A549 (cell line): ENCODE measurements around the gene DLG2. TPM values are rescaled to one million over a fixed set of nuclear protein-coding genes. Genes with fewer than 3 reads are reported as not detected.

Source experiments
- ATAC-seq, 2 experiments: fragments of 200-7000 bp in 1 of 2; fragments of >200 bp in 1 of 2; cut with Nextera tagmentation in 1 of 2; cut with Tn5 transposase in 1 of 2; 3 replicates each; pipeline versions ENCODE4 v1.8.0 to v1.9.1; 2018 to 2020; ENCODE audit warnings: mild to moderate bottlenecking in 1 of 2, moderate library complexity in 1 of 2
- CTCF ChIA-PET: fragments of 300-600 bp; sonication (Branson Sonifier 250); formaldehyde crosslinking; extraction: SDS; loops from one replicate; lab custom pipeline; 2021; ENCODE audit warnings: antibody characterized with exemption, inconsistent platforms; lab: Yijun Ruan, JAX
- POLR2A ChIA-PET: fragments of 350-600 bp; formaldehyde crosslinking; extraction: SDS; loops from one replicate; lab custom pipeline; 2021; ENCODE audit warnings: antibody characterized with exemption, inconsistent platforms; lab: Yijun Ruan, JAX
- DNase-seq, 2 experiments: peaks; one replicate each; pipeline versions ENCODE4 v3.0.0 to v3.0.0-alpha.2; 2011 to 2016; ENCODE audit warnings: low read depth in 1 of 2, low spot score in 1 of 2
- FAIRE-seq: peaks from 2 replicates; lab custom pipeline; 2011; peaks lifted over from hg19 to GRCh38; lab: Jason Lieb, UNC
- H3K27ac ChIP-seq, 2 experiments: fragments of >200 bp; sonication (Bioruptor Twin); formaldehyde crosslinking; 3 replicates each; pipeline ENCODE4 v1.5.1; 2016 to 2017
- H3K4me1 ChIP-seq: fragments of >200 bp; sonication (Bioruptor Twin); formaldehyde crosslinking; 3 replicates; pipeline ENCODE4 v1.6.1; 2016
- H3K4me2 ChIP-seq: fragments of >200 bp; sonication (Bioruptor Twin); formaldehyde crosslinking; 3 replicates; pipeline ENCODE4 v1.6.1; 2016
- H3K4me3 ChIP-seq: fragments of >200 bp; sonication (Bioruptor Twin); formaldehyde crosslinking; 3 replicates; pipeline ENCODE4 v1.5.1; 2016
- H3K9me3 ChIP-seq: fragments of >200 bp; sonication (Bioruptor Twin); formaldehyde crosslinking; 3 replicates; pipeline ENCODE4 v1.6.1; 2016
- ATOH8 ChIP-seq: fragments of 250-450 bp; sonication (Bioruptor Pico); IDR thresholded peaks from 2 replicates; pipeline ENCODE4 v1.5.0; 2020; ENCODE audit warnings: low read depth, mild to moderate bottlenecking, moderate library complexity
- CBX2 ChIP-seq: fragments of 200-600 bp; sonication (generic); IDR thresholded peaks from 2 replicates; pipeline ENCODE4 v1.6.1; 2016; ENCODE audit warnings: low read depth, mild to moderate bottlenecking, borderline replicate concordance
- CBX8 ChIP-seq: fragments of 200-600 bp; sonication (generic); IDR thresholded peaks from 2 replicates; pipeline ENCODE4 v1.6.1; 2016
- ELK1 ChIP-seq: fragments of 150-350 bp; IDR thresholded peaks from 2 replicates; pipeline ENCODE4 v1.6.1; 2014; ENCODE audit warnings: low read depth, mild to moderate bottlenecking, low read length
- HDAC2 ChIP-seq: fragments of 200-600 bp; sonication (generic); IDR thresholded peaks from 2 replicates; pipeline ENCODE4 v1.6.1; 2016
- HEYL ChIP-seq: fragments of 250-450 bp; sonication (Bioruptor Pico); IDR thresholded peaks from 2 replicates; pipeline ENCODE4 v1.8.0; 2021; ENCODE audit warnings: mild to moderate bottlenecking, moderate library complexity
- HOXA7 ChIP-seq: fragments of 250-450 bp; sonication (Bioruptor Pico); IDR thresholded peaks from 2 replicates; pipeline ENCODE4 v1.5.0; 2020; ENCODE audit warnings: mild to moderate bottlenecking, moderate library complexity
- HOXB5 ChIP-seq: fragments of 250-450 bp; sonication (Bioruptor Pico); IDR thresholded peaks from 2 replicates; pipeline ENCODE4 v1.5.0; 2020; ENCODE audit warnings: mild to moderate bottlenecking, moderate library complexity
- JUNB ChIP-seq: fragments of >200 bp; sonication (Bioruptor Twin); formaldehyde crosslinking; IDR thresholded peaks from 2 replicates; pipeline ENCODE4 v1.6.1; 2016
- MAFK ChIP-seq: fragments of 450-650 bp; IDR thresholded peaks from 2 replicates; pipeline ENCODE4 v1.6.1; 2014; ENCODE audit not compliant: partially characterized antibody
- MAZ ChIP-seq: fragments of 150-350 bp; IDR thresholded peaks from 2 replicates; pipeline ENCODE4 v1.6.1; 2014; ENCODE audit warnings: antibody characterized with exemption, low read depth, low read length, borderline replicate concordance
- MYC ChIP-seq: IDR thresholded peaks from 2 replicates; pipeline ENCODE4 v1.6.1; 2012; ENCODE audit warnings: mild to moderate bottlenecking, inconsistent platforms, low read length, improper control_type of control experiment, borderline replicate concordance
- NFE2L2 ChIP-seq: fragments of 150-350 bp; conservative IDR thresholded peaks from 2 replicates; pipeline ENCODE4 v1.6.1; 2014; ENCODE audit warnings: low read length
- SMC3 ChIP-seq: fragments of >200 bp; sonication (Bioruptor Twin); formaldehyde crosslinking; IDR thresholded peaks from 3 replicates; pipeline ENCODE4 v1.6.1; 2018; ENCODE audit warnings: inconsistent platforms
- SREBF2 ChIP-seq: fragments of 450-650 bp; IDR thresholded peaks from 2 replicates; pipeline ENCODE4 v1.6.1; 2014; ENCODE audit warnings: mild to moderate bottlenecking, moderate library complexity
- ZC3H11A ChIP-seq: fragments of 450-650 bp; IDR thresholded peaks from 2 replicates; pipeline ENCODE4 v1.6.1; 2014; ENCODE audit warnings: antibody characterized with exemption, mild to moderate bottlenecking
- ZSCAN20 ChIP-seq: fragments of 250-450 bp; sonication (Bioruptor Pico); IDR thresholded peaks from 2 replicates; pipeline ENCODE4 v1.8.0; 2022; ENCODE audit warnings: mild to moderate bottlenecking, moderate library complexity
- WGBS: methylation state at CpG from one replicate; pipeline ENCODE4 v1.1.6; 2017; ENCODE audit errors: missing lambda C conversion rate; 5-methylcytosine and 5-hydroxymethylcytosine counted together
- polyA plus RNA-seq, 4 experiments: library from polyadenylated mRNA; depleted of rRNA in 3 of 4; stranded (reverse); fragments of >200 nt; fragmentation: RNase III in 1 of 4; extraction: RNeasy Plus Mini Kit Qiagen cat#74134 plus additional on column Dnase treatment in 1 of 4; gene quantifications; 2 replicates in 3 of 4; 3 replicates in 1 of 4; pipeline ENCODE4 v1.2.3, GENCODE V29; 2011 to 2017
- TF ChIP-seq, protein P1 (sequence below): fragments of >200 bp; sonication (Bioruptor Twin); formaldehyde crosslinking; IDR thresholded peaks from 3 replicates; pipeline ENCODE4 v1.6.1; 2016
- TF ChIP-seq, protein P2 (sequence below): IDR thresholded peaks from 2 replicates; pipeline ENCODE4 v1.6.1; 2012; ENCODE audit warnings: low read depth, borderline replicate concordance
- TF ChIP-seq, protein P3 (sequence below): fragments of >200 bp; sonication (Bioruptor Twin); formaldehyde crosslinking; IDR thresholded peaks from 2 replicates; pipeline ENCODE4 v1.6.1; 2016
- TF ChIP-seq, protein P4 (sequence below): fragments of 250-450 bp; sonication (Bioruptor Pico); IDR thresholded peaks from 2 replicates; pipeline ENCODE4 v1.5.0; 2021; ENCODE audit warnings: mild to moderate bottlenecking, moderate library complexity, borderline replicate concordance
- TF ChIP-seq, protein P5 (sequence below): IDR thresholded peaks from 2 replicates; pipeline ENCODE4 v1.6.1; 2012

DLG2 gene
- polyA plus RNA-seq, 2 of the 4 experiments (the other 2 are of a cell fraction): 0.26 to 0.79 TPM

DNA sequence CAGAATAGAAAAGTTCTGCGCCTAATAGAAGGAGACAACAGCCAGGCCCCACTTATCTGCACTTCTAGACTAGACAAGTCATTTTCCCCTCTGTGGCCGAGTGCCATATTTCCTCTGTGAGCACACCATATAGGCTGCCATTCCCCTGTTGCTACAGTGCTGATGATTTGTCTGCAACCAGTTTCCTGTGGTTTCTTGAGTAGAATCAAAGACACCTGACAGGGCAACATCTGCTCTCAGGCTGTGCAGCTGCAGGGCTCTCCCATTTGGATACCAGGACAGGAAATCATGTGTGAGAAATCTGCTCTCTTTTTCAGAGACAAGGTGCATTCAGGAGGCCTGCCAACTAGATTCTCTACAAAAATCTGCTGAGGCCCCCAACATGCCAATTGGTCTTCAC, 879.3 kb downstream of the DLG2 start:
- Histone ChIP-seq H3K4me1 (no peaks in the 10 kb centered on the region), H3K4me3 (no peak overlapping the region), H3K9me3 (no peaks in the 10 kb centered on the region), H3K4me2 (no peak overlapping the region), H3K27ac (no peak overlapping the region)
- POLR2A ChIA-PET: no interaction called here
- FAIRE-seq: no peak
- no peak for DNase-seq
- 11% methylated on average over 2 of the region's 2 CpGs for WGBS
- no peak for TF ChIP-seq MAFK
- CTCF ChIA-PET: no interaction called here
- ATAC-seq: no peak

GRCh38 chr11:84740050-84740449, 887.1 kb downstream of the DLG2 start:
- H3K4me2 ChIP-seq: no peak overlapping the region
- DNase-seq (no peak), ATAC-seq (no peak), FAIRE-seq (no peak)
- no peak for TF ChIP-seq HOXA7 (CRISPR knock-in tag)
- TF ChIP-seq MAZ: no peak
- TF ChIP-seq SMC3: no peak
- TF ChIP-seq NFE2L2: no peak
- TF ChIP-seq, protein P1, sequence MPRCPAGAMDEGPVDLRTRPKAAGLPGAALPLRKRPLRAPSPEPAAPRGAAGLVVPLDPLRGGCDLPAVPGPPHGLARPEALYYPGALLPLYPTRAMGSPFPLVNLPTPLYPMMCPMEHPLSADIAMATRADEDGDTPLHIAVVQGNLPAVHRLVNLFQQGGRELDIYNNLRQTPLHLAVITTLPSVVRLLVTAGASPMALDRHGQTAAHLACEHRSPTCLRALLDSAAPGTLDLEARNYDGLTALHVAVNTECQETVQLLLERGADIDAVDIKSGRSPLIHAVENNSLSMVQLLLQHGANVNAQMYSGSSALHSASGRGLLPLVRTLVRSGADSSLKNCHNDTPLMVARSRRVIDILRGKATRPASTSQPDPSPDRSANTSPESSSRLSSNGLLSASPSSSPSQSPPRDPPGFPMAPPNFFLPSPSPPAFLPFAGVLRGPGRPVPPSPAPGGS: no peak
- 5% methylated on average over 1 of the region's 1 CpG for WGBS
- ChIA-PET POLR2A (no interaction called here), CTCF (no interaction called here)
- no peak overlapping the region for H3K4me3 ChIP-seq
- H3K4me1 ChIP-seq: no peaks in the 10 kb centered on the region
- H3K27ac ChIP-seq: no peak overlapping the region
- no peaks in the 10 kb centered on the region for H3K9me3 ChIP-seq

DNA sequence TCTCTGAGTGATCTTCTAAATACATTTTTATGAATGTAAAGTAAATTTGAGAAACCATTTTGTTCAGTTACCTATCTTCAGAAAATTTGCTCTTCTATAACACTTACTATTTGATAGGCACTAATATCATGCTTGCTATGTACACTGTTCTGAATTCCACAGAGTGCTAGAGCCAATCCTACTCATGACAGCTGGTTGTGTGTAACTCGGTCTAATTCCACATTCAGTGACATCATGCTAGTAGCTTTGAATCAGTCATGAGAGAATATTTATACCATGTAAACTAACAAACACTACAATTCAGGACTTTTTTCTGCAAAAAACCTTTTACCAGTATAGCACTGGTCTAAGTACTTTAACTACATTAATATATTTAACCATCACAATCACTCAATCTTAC, 902.9 kb downstream of the DLG2 start:
- no peaks in the 10 kb centered on the region for H3K4me1 ChIP-seq
- H3K4me2 ChIP-seq: no peak overlapping the region
- WGBS: 0% methylated on average over 1 of the region's 1 CpG
- H3K9me3 ChIP-seq: no peaks in the 10 kb centered on the region
- POLR2A ChIA-PET: no interaction called here
- FAIRE-seq: no peak
- TF ChIP-seq ZSCAN20 (no peak), ATOH8 (no peak), HOXA7 (CRISPR knock-in tag) (no peak), MYC (no peak), CBX8 (no peak), SREBF2 (no peak), HDAC2 (no peak), ZC3H11A (no peak), SMC3 (no peak), ELK1 (no peak), JUNB (no peak), MAFK (no peak), HOXB5 (no peak), CBX2 (no peak), HEYL (CRISPR knock-in tag) (no peak)
- TF ChIP-seq, protein P2, sequence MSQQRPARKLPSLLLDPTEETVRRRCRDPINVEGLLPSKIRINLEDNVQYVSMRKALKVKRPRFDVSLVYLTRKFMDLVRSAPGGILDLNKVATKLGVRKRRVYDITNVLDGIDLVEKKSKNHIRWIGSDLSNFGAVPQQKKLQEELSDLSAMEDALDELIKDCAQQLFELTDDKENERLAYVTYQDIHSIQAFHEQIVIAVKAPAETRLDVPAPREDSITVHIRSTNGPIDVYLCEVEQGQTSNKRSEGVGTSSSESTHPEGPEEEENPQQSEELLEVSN: no peak
- TF ChIP-seq, protein P3, sequence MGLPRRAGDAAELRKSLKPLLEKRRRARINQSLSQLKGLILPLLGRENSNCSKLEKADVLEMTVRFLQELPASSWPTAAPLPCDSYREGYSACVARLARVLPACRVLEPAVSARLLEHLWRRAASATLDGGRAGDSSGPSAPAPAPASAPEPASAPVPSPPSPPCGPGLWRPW: no peak
- TF ChIP-seq, protein P4, sequence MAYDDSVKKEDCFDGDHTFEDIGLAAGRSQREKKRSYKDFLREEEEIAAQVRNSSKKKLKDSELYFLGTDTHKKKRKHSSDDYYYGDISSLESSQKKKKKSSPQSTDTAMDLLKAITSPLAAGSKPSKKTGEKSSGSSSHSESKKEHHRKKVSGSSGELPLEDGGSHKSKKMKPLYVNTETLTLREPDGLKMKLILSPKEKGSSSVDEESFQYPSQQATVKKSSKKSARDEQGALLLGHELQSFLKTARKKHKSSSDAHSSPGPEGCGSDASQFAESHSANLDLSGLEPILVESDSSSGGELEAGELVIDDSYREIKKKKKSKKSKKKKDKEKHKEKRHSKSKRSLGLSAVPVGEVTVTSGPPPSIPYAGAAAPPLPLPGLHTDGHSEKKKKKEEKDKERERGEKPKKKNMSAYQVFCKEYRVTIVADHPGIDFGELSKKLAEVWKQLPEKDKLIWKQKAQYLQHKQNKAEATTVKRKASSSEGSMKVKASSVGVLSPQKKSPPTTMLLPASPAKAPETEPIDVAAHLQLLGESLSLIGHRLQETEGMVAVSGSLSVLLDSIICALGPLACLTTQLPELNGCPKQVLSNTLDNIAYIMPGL (CRISPR knock-in tag): no peak
- TF ChIP-seq, protein P5, sequence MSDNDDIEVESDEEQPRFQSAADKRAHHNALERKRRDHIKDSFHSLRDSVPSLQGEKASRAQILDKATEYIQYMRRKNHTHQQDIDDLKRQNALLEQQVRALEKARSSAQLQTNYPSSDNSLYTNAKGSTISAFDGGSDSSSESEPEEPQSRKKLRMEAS: no peak
- TF ChIP-seq, protein P1: no peak
- DNase-seq: no peak
- CTCF ChIA-PET: no interaction called here
- no peak for ATAC-seq
- no peak overlapping the region for H3K4me3 ChIP-seq
- no peak overlapping the region for H3K27ac ChIP-seq
